BJ (cell line): ENCODE data around the gene TNFAIP2. TPM values are rescaled to one million over a fixed set of nuclear protein-coding genes. Genes with fewer than 3 reads are reported as not detected.
A peak's percentile ranks its signal among the peaks of the same experiment; 100 is the strongest.

ENCODE experiments used
- CTCF ChIA-PET: fragments of 350-600 bp; formaldehyde crosslinking; extraction: SDS; loops from one replicate; lab custom pipeline; 2021; ENCODE audit warnings: antibody characterized with exemption, inconsistent platforms; lab: Yijun Ruan, JAX
- POLR2A ChIA-PET: fragments of 300-600 bp; sonication (Branson Sonifier 250); formaldehyde crosslinking; extraction: SDS; loops from one replicate; lab custom pipeline; 2021; ENCODE audit warnings: antibody characterized with exemption; lab: Charles Lee
- DNase-seq: peaks from one replicate; pipeline ENCODE4 v3.0.0-alpha.2; 2011; ENCODE audit warnings: low read depth
- H3K27me3 ChIP-seq: 2 replicates; pipeline ENCODE4 v1.6.0; 2011; ENCODE audit warnings: low read length; ENCODE audit not compliant: control insufficient read depth, insufficient read depth
- H3K36me3 ChIP-seq: 2 replicates; pipeline ENCODE4 v1.5.1; 2011; ENCODE audit warnings: low read length; ENCODE audit not compliant: control insufficient read depth, insufficient read depth
- H3K4me3 ChIP-seq: 2 replicates; pipeline ENCODE4 v1.5.1; 2011; ENCODE audit warnings: low read depth, mild to moderate bottlenecking, control low read depth, low read length
- polyA minus RNA-seq: library from RNA; depleted of rRNA, polyadenylated mRNA; stranded (reverse); fragments of >200 nt; gene quantifications from 2 replicates; pipeline ENCODE4 v1.2.3, GENCODE V29; 2011; rRNA and poly(A)+ RNA removed
- polyA plus RNA-seq: library from polyadenylated mRNA; depleted of rRNA; stranded (reverse); fragments of >200 nt; gene quantifications from 2 replicates; pipeline ENCODE4 v1.2.3, GENCODE V29; 2011; rRNA removed
- TF ChIP-seq, protein P1 (sequence below): IDR thresholded peaks from 2 replicates; pipeline ENCODE4 v1.5.1; 2011; ENCODE audit warnings: low read depth, mild to moderate bottlenecking, control low read depth, inconsistent platforms, low read length, moderate library complexity; ENCODE audit not compliant: insufficient read depth

The TNFAIP2 gene, protein sequence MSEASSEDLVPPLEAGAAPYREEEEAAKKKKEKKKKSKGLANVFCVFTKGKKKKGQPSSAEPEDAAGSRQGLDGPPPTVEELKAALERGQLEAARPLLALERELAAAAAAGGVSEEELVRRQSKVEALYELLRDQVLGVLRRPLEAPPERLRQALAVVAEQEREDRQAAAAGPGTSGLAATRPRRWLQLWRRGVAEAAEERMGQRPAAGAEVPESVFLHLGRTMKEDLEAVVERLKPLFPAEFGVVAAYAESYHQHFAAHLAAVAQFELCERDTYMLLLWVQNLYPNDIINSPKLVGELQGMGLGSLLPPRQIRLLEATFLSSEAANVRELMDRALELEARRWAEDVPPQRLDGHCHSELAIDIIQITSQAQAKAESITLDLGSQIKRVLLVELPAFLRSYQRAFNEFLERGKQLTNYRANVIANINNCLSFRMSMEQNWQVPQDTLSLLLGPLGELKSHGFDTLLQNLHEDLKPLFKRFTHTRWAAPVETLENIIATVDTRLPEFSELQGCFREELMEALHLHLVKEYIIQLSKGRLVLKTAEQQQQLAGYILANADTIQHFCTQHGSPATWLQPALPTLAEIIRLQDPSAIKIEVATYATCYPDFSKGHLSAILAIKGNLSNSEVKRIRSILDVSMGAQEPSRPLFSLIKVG
- polyA plus RNA-seq: 16.7 and 28.2 TPM in 2 replicates
- polyA minus RNA-seq: 22.9 and 28.3 TPM in 2 replicates

DNA sequence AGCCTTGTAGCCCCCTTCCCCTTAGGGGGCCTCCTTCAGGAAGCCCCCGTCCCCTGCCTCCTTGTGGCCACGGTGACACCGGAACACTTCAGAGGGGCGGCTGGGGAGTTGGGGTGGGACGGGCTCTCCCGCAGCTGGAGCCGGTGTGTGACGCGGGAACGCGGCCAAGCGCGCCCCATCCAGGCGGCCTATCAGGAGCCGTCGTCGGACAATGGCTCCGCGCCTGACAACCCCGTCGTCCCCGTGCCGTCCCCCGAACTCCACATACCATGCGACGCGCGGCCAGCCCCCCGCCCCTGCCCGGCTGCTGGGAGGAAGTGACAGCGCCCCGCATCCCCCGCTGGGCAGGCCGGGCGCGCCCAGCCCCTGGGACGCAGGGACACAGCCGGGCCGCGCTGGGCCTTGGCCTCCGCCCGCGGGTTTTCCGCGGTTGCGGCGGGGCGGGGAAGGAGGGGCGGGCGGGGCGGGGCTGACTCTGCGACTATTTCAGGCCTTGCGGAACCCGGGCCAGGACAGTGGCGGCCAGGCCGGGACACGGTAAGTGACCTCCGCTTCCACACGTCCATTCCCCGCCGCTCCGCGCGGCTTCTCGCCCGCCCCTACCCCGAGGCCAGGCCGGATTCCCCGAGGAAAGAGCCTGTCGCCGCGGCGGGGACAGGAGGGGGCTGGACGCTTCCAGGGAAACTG lies at the start of gene TNFAIP2:
TSS of gene TNFAIP2 (plus strand) at position 515 of the 687 bp plus-strand sequence. CDS start 2,997 bp downstream, outside the sequence.
- Histone ChIP-seq H3K36me3 (peaks cover 1% of the 10 kb centered on the region; the same call in 1 of the 2 replicates), H3K27me3 (no peaks in the 10 kb centered on the region; the same call in 1 of the 2 replicates), H3K4me3 (peak within 1 kb of the TSS; percentile 57)
- TF ChIP-seq, protein P1, sequence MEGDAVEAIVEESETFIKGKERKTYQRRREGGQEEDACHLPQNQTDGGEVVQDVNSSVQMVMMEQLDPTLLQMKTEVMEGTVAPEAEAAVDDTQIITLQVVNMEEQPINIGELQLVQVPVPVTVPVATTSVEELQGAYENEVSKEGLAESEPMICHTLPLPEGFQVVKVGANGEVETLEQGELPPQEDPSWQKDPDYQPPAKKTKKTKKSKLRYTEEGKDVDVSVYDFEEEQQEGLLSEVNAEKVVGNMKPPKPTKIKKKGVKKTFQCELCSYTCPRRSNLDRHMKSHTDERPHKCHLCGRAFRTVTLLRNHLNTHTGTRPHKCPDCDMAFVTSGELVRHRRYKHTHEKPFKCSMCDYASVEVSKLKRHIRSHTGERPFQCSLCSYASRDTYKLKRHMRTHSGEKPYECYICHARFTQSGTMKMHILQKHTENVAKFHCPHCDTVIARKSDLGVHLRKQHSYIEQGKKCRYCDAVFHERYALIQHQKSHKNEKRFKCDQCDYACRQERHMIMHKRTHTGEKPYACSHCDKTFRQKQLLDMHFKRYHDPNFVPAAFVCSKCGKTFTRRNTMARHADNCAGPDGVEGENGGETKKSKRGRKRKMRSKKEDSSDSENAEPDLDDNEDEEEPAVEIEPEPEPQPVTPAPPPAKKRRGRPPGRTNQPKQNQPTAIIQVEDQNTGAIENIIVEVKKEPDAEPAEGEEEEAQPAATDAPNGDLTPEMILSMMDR: no peak
- ChIA-PET CTCF (interaction anchor here (0.5 to 1.6 kb wide), 5 partner anchors 14 to 292 kb away, joined by 3 to 7 read pairs (median 5); no protein-coding TSS in a partner anchor), POLR2A (no interaction called here)
- DNase-seq: no peak

DNA sequence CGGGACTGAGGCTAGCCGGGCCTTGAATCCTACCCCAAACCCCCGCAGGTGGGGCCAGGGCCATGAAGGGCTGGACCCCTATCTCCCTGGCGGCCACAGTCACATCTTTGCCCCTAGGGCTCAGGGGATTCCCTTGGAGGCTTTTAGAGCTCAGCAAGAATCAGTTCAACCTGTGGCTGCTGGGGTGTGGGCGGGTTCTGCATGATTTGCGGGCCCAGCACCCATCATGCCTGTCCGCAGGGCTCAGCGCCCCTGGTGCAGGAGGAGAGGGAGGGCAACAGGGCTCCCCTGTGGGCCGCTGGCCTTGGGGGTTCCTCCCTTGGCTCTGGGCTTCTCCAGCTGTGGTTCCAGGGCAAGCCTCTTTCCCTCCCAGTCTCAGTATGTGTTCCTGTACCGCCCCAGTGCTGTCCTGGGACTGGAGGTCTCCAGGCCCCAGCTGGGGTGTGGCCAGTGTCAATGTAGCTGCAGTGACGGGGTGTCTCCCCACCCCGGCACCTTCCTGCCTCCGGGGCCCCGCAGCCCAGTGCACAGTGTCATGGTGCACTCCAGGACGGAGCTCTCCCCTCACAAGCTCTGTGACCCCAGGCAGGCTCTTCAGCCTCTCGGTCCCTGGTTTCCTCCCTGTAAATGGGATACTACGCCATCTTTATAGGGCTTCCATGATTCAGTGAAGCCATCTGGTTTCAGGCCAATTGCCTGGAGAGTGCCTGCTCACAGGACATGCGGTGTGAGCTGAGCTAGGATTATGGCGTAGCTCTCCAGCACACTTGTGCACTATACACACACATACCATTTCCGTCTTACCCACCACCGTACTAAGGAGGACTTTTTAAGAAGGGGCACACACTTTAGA lies 49.2 kb upstream of the TNFAIP2 start:
- H3K4me3 ChIP-seq: no peak overlapping the region
- H3K36me3 ChIP-seq: no peaks in the 10 kb centered on the region
- no peaks in the 10 kb centered on the region for H3K27me3 ChIP-seq
- TF ChIP-seq, protein P1: no peak
- ChIA-PET CTCF (interaction anchor here (0.7 to 7.8 kb wide), 14 partner anchors 9 to 317 kb away, joined by 3 to 83 read pairs (median 6); no protein-coding TSS in a partner anchor), POLR2A (no interaction called here)
- no peak for DNase-seq

DNA sequence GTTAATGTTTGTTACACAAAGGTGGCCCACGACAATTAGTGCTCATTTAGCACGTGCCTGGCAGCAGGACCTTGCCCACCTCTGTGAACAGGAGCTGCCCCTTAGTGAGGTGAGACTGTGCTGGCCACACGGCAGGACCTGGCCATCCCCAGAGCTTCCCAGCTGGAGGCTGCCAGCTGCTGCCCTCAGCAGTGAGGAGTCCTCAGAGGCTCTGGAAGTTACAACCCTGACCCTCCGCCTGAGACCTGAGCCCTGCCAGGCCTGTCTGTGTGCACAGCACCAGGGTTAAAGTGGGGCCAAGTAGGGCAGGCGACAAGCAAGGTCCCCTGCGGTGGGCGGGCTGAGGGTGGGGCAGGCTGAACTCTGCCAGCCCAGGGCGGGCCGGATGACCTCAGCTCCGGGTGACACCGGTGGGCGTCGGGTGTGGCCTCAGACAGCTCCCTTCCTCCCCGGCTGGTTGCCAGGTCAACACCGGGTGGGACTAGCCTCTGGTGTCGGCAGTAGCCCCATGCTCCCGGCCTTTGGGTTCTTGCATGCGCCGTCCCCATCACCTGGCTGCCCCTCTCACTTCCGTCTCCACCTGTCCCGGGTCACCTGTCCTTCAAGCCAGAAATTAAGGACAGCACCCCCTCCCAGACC lies 48.4 kb upstream of the TNFAIP2 start:
- ChIA-PET CTCF (interaction anchor here (0.7 to 7.8 kb wide), 16 partner anchors 9 to 316 kb away, joined by 3 to 83 read pairs (median 5); partner anchors contain the start of gene LBHD2), POLR2A (no interaction called here)
- TF ChIP-seq, protein P1: no peak
- peak overlapping the region; percentile 43 for H3K4me3 ChIP-seq
- 0 out of 2 replicates have a peak, but pooled peaks cover 1% of the 10 kb centered on the region for H3K27me3 ChIP-seq
- H3K36me3 ChIP-seq: no peaks in the 10 kb centered on the region
- no peak for DNase-seq

DNA sequence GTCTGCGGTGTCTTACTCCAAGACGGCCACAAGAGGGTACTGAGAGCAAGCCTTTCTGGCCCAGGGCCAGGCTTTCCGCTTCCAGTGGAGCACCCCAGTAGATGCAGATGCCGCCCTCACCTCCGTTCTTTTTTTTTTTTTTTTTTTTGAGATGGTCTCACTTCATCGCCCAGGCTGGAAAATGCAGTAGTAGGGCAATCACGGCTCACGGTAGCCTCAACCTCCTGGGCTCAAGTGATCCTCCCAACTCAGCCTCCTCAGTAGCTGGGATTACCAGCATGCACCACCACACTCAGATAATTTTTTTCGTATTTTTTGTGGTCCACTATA lies 44.9 kb upstream of the TNFAIP2 start:
- no peak for DNase-seq
- H3K36me3 ChIP-seq: no peaks in the 10 kb centered on the region
- POLR2A ChIA-PET: no interaction called here
- H3K4me3 ChIP-seq: no peak overlapping the region
- TF ChIP-seq, protein P1: peak; percentile 86
- 0 out of 2 replicates have a peak, but pooled peaks cover 1% of the 10 kb centered on the region for H3K27me3 ChIP-seq
- CTCF ChIA-PET: interaction anchor here (0.9 to 7.8 kb wide), 9 partner anchors 10 to 255 kb away, joined by 3 to 83 read pairs (median 4); partner anchors contain the start of gene EIF5
